T-cell (primary cell): ENCODE results near the gene MEN1. TPM values are rescaled to one million over a fixed set of nuclear protein-coding genes. Genes with fewer than 3 reads are reported as not detected.

ENCODE experiments used
- ATAC-seq, 4 experiments: fragments of 200-7000 bp in 3 of 4; fragments of 150-1000 bp in 1 of 4; cut with Tn5 transposase; replicated peaks in 1 of 4; 1 replicate in 3 of 4; 2 replicates in 1 of 4; pipeline ENCODE4 v1.10.0; 2021; ENCODE audit warnings: moderate library complexity in 3 of 4, mild to moderate bottlenecking in 2 of 4, moderate number of reproducible peaks in 1 of 4
- CTCF ChIA-PET, 2 donors: fragments of 300-600 bp; sonication (Branson Sonifier 250); formaldehyde crosslinking; loops; one replicate each; lab custom pipeline; 2022; ENCODE audit warnings: antibody characterized with exemption in 2 of 2; lab: Charles Lee
- POLR2A ChIA-PET, 2 donors: fragments of 300-600 bp; sonication (Branson Sonifier 250); formaldehyde crosslinking; loops; one replicate each; lab custom pipeline; 2022; ENCODE audit warnings: antibody characterized with exemption in 2 of 2; lab: Charles Lee
- DNase-seq, 35 experiments: peaks; one replicate each; pipeline versions ENCODE4 v3.0.0 to v3.0.0-alpha.2; 2013 to 2023
- H3K27ac ChIP-seq: one replicate; pipeline ENCODE4 v1.5.1; 2013; ENCODE audit warnings: low read length
- H3K27me3 ChIP-seq, 2 experiments: replicated peaks in 1 of 2; 1 replicate in 1 of 2; 2 replicates in 1 of 2; pipeline versions ENCODE4 v1.6.1 to v1.7.0; 2013; ENCODE audit warnings: low read length in 1 of 2, mixed read lengths in 1 of 2; ENCODE audit not compliant: control insufficient read depth in 2 of 2, insufficient read depth in 2 of 2; ENCODE audit errors: extremely low read depth in 1 of 2
- H3K36me3 ChIP-seq, 2 donors: 1 replicate in 1 of 2; 2 replicates in 1 of 2; pipeline versions ENCODE4 v1.6.1 to v1.7.0; 2013; ENCODE audit warnings: low read length in 1 of 2; ENCODE audit not compliant: control insufficient read depth in 2 of 2, insufficient read depth in 1 of 2; ENCODE audit errors: extremely low read depth in 1 of 2
- H3K4me1 ChIP-seq, 2 experiments: 1 replicate in 1 of 2; 2 replicates in 1 of 2; pipeline versions ENCODE4 v1.6.1 to v1.7.0; 2013; ENCODE audit warnings: low read length in 2 of 2, mixed read lengths in 1 of 2; ENCODE audit not compliant: insufficient read depth in 2 of 2, control insufficient read depth in 1 of 2; ENCODE audit errors: extremely low read depth in 1 of 2
- H3K4me3 ChIP-seq, 2 donors: 1 replicate in 1 of 2; 2 replicates in 1 of 2; pipeline versions ENCODE4 v1.5.1 to v1.7.0; 2013; ENCODE audit warnings: mild to moderate bottlenecking in 2 of 2, low read length in 1 of 2, moderate library complexity in 1 of 2; ENCODE audit not compliant: control insufficient read depth in 1 of 2; ENCODE audit errors: extremely low read depth in 1 of 2
- H3K9me3 ChIP-seq: 2 replicates; pipeline ENCODE4 v1.7.0; 2013
- H3K27ac Mint-ChIP-seq, 2 donors: one replicate each; pipeline ENCODE4 v1.8.0; 2020 to 2021; ENCODE audit warnings: mild to moderate bottlenecking in 2 of 2, mixed read lengths in 2 of 2
- H3K27me3 Mint-ChIP-seq, 2 donors: one replicate each; pipeline ENCODE4 v1.8.0; 2021 to 2022; ENCODE audit warnings: mixed read lengths in 2 of 2
- H3K36me3 Mint-ChIP-seq: one replicate; pipeline ENCODE4 v1.8.0; 2021; ENCODE audit warnings: mixed read lengths
- H3K4me1 Mint-ChIP-seq, 3 donors: one replicate each; pipeline ENCODE4 v1.8.0; 2020 to 2022; ENCODE audit warnings: mixed read lengths in 3 of 3, mild to moderate bottlenecking in 1 of 3
- H3K4me3 Mint-ChIP-seq, 3 donors: one replicate each; pipeline ENCODE4 v1.8.0; 2020 to 2022; ENCODE audit warnings: mild to moderate bottlenecking in 3 of 3, mixed read lengths in 3 of 3, moderate library complexity in 3 of 3
- H3K9me3 Mint-ChIP-seq, 3 donors: one replicate each; pipeline ENCODE4 v1.8.0; 2020 to 2022; ENCODE audit warnings: mixed read lengths in 3 of 3
- WGBS: methylation state at CpG from one replicate; pipeline ENCODE4 v1.1.5; 2013; ENCODE audit warnings: missing lambda C conversion rate; ENCODE audit not compliant: insufficient coverage; 5-methylcytosine and 5-hydroxymethylcytosine counted together
- total RNA-seq, 35 experiments: library from RNA in 6 of 35; stranded (reverse) in 6 of 35; fragments of 120-200 nt in 1 of 35; gene quantifications; one replicate each; pipeline versions ENCODE4 v1.2.1 to v1.2.4 and lab custom pipeline; 2013 to 2026

The MEN1 gene
- total RNA-seq, 5 donors from 2014 or later (not counting 1 experiment from before 2014, with no cell fraction given), result 31.7 to 62.0 (median 49.6) TPM

GRCh38 chr11:64804346-64805210, 5.8 kb downstream of the MEN1 start:
- no peak overlapping the region for H3K27ac ChIP-seq

GRCh38 chr11:64803846-64804345, 6.5 kb downstream of the MEN1 start:
- H3K4me1 ChIP-seq, result peaks cover 6 to 44% of the 10 kb centered on the region in 2 experiments
- H3K27me3 Mint-ChIP-seq, result no peaks in the 10 kb centered on the region
- peak overlapping the region; percentile 77 to 87 for H3K4me3 ChIP-seq
- peak overlapping the region; percentile 92 to 94 for H3K27ac Mint-ChIP-seq
- H3K9me3 Mint-ChIP-seq, result no peaks in the 10 kb centered on the region
- peak overlapping the region; percentile 84 to 86 (median 84) for H3K4me3 Mint-ChIP-seq
- H3K27ac ChIP-seq, result peak overlapping the region; percentile 90
- H3K9me3 ChIP-seq, result no peaks in the 10 kb centered on the region
- H3K4me1 Mint-ChIP-seq, result peaks cover 26 to 45% (median 36%) of the 10 kb centered on the region in 3 donors
- ATAC-seq, result no peak
- H3K36me3 ChIP-seq, result peaks cover 13 to 56% of the 10 kb centered on the region in 2 donors
- DNase-seq, result no peak
- 63% methylated on average over 15 of the region's 15 CpGs for WGBS
- POLR2A ChIA-PET, result interaction anchor here (0.5 to 0.7 kb wide), 2 partner anchors 25 kb away, joined by 3 to 5 read pairs; no protein-coding TSS in a partner anchor
- CTCF ChIA-PET, result no interaction called here
- H3K27me3 ChIP-seq, result no peaks in the 10 kb centered on the region
- peaks cover 23% of the 10 kb centered on the region for H3K36me3 Mint-ChIP-seq

More at GRCh38 chr11:64804346-64805210, 5.8 kb downstream of the MEN1 start:
- peaks cover 12 to 49% of the 10 kb centered on the region in 2 donors for H3K36me3 ChIP-seq
- H3K36me3 Mint-ChIP-seq, result peaks cover 21% of the 10 kb centered on the region
- H3K4me3 ChIP-seq, result no peak overlapping the region
- peaks cover 30 to 47% (median 41%) of the 10 kb centered on the region in 3 donors for H3K4me1 Mint-ChIP-seq
- ChIA-PET POLR2A (interaction anchor here (0.5 to 0.7 kb wide), 2 partner anchors 26 kb away, joined by 3 to 5 read pairs; no protein-coding TSS in a partner anchor), CTCF (no interaction called here)
- no peaks in the 10 kb centered on the region for H3K27me3 Mint-ChIP-seq
- H3K9me3 Mint-ChIP-seq, result no peaks in the 10 kb centered on the region
- no peaks in the 10 kb centered on the region for H3K27me3 ChIP-seq
- no peaks in the 10 kb centered on the region for H3K9me3 ChIP-seq
- 94% methylated on average over 18 of the region's 41 CpGs for WGBS
- peaks cover 6 to 48% of the 10 kb centered on the region in 2 experiments for H3K4me1 ChIP-seq
- DNase-seq, result no peak
- H3K4me3 Mint-ChIP-seq, result peak overlapping the region; percentile 84 to 86 (median 84)
- ATAC-seq, result no peak
- peak overlapping the region in 1 of 2 donors; percentile 92 for H3K27ac Mint-ChIP-seq

- peak within 1 kb of the TSS; percentile 84 to 86 (median 84) for H3K4me3 Mint-ChIP-seq
- POLR2A ChIA-PET, result no interaction called here
- Histone ChIP-seq H3K9me3 (no peaks in the 10 kb centered on the region), H3K4me1 (peaks cover 6 to 41% of the 10 kb centered on the region in 2 experiments), H3K4me3 (peak within 1 kb of the TSS; percentile 77 to 87), H3K36me3 (peaks cover 19 to 56% of the 10 kb centered on the region in 2 donors), H3K27me3 (no peaks in the 10 kb centered on the region), H3K27ac (peak within 1 kb of the TSS; percentile 90)
- H3K4me1 Mint-ChIP-seq, result peaks cover 30 to 46% (median 37%) of the 10 kb centered on the region in 3 donors
- H3K27ac Mint-ChIP-seq, result peak within 1 kb of the TSS; percentile 92 to 94
- 0% methylated on average over 25 of the region's 58 CpGs for WGBS
- DNase-seq, result peak; percentile 71 to 95 (median 81)
- CTCF ChIA-PET, result interaction anchor here in 1 of 2 donors (1.3 kb wide), 2 partner anchors 25 to 41 kb away, joined by 3 to 4 read pairs; partner anchors contain the start of gene SF1
- H3K9me3 Mint-ChIP-seq, result no peaks in the 10 kb centered on the region
- H3K27me3 Mint-ChIP-seq, result no peaks in the 10 kb centered on the region
- peaks cover 26% of the 10 kb centered on the region for H3K36me3 Mint-ChIP-seq
- peak; percentile 89 to 96 (median 92) for ATAC-seq
Observed at GRCh38 chr11:64803158-64803845, 7.0 kb downstream of the MEN1 start, which contains the start of gene MAP4K2. Gene MAP4K2 (minus strand): TSS chr11:64803214. CDS start chr11:64803149, 65 bp downstream.

- H3K9me3 ChIP-seq, result no peaks in the 10 kb centered on the region
- Mint-ChIP-seq H3K27ac (peak overlapping the region; percentile 85 to 90), H3K27me3 (no peaks in the 10 kb centered on the region), H3K4me3 (peak overlapping the region; percentile 75 to 86 (median 81)), H3K9me3 (no peaks in the 10 kb centered on the region), H3K36me3 (peaks cover 23% of the 10 kb centered on the region), H3K4me1 (peaks cover 30 to 42% (median 34%) of the 10 kb centered on the region in 3 donors)
- ChIA-PET CTCF (interaction anchor here (0.6 to 1.3 kb wide), 4 partner anchors 16 to 84 kb away, joined by 3 to 5 read pairs (median 4); partner anchors contain the start of gene SF1 (in 1 of the 2)), POLR2A (interaction anchor here in 1 of 2 donors (0.5 to 0.7 kb wide), 2 partner anchors 121 to 715 kb away, joined by 3 to 4 read pairs; no protein-coding TSS in a partner anchor)
- H3K27me3 ChIP-seq, result no peaks in the 10 kb centered on the region
- WGBS, result 4% methylated on average over 43 of the region's 54 CpGs
- DNase-seq (peak in 26 of 35 experiments; percentile 8 to 60 (median 26)), ATAC-seq (peak; percentile 24 to 39 (median 36))
- H3K36me3 ChIP-seq, result peaks cover 19 to 56% of the 10 kb centered on the region in 2 donors
- peaks cover 6 to 41% of the 10 kb centered on the region in 2 experiments for H3K4me1 ChIP-seq
- peak overlapping the region; percentile 70 to 77 for H3K4me3 ChIP-seq
- peak overlapping the region; percentile 78 for H3K27ac ChIP-seq
Observed at GRCh38 chr11:64802370-64803157, 7.8 kb downstream of the MEN1 start.

- H3K36me3 Mint-ChIP-seq, result peaks cover 20% of the 10 kb centered on the region
- peak overlapping the region; percentile 75 to 86 (median 81) for H3K4me3 Mint-ChIP-seq
- no peaks in the 10 kb centered on the region for H3K27me3 Mint-ChIP-seq
- H3K9me3 ChIP-seq, result no peaks in the 10 kb centered on the region
- CTCF ChIA-PET, result no interaction called here
- DNase-seq (peak in 1 of 35 experiments; percentile 22), ATAC-seq (no peak)
- H3K4me1 Mint-ChIP-seq, result peaks cover 25 to 39% (median 31%) of the 10 kb centered on the region in 3 donors
- peaks cover 6 to 44% of the 10 kb centered on the region in 2 experiments for H3K4me1 ChIP-seq
- H3K27ac Mint-ChIP-seq, result peak overlapping the region; percentile 85 to 90
- H3K4me3 ChIP-seq, result peak overlapping the region; percentile 70 to 77
- peaks cover 24 to 56% of the 10 kb centered on the region in 2 donors for H3K36me3 ChIP-seq
- H3K27me3 ChIP-seq, result no peaks in the 10 kb centered on the region
- H3K9me3 Mint-ChIP-seq, result no peaks in the 10 kb centered on the region
- H3K27ac ChIP-seq, result peak overlapping the region; percentile 78
- WGBS, result 46% methylated on average over 11 of the region's 13 CpGs
- POLR2A ChIA-PET, result no interaction called here
Observed at GRCh38 chr11:64801561-64802369, 8.6 kb downstream of the MEN1 start.
